A549 (cell line): Measurements from ENCODE around the gene SRRD. TPM values are rescaled to one million over a fixed set of nuclear protein-coding genes. Genes with fewer than 3 reads are reported as not detected.

Experiments used
- ATAC-seq, 2 experiments: fragments of 200-7000 bp in 1 of 2; fragments of >200 bp in 1 of 2; cut with Nextera tagmentation in 1 of 2; cut with Tn5 transposase in 1 of 2; 3 replicates each; pipeline versions ENCODE4 v1.8.0 to v1.9.1; 2018 to 2020; ENCODE audit warnings: mild to moderate bottlenecking in 1 of 2, moderate library complexity in 1 of 2
- CTCF ChIA-PET: fragments of 300-600 bp; sonication (Branson Sonifier 250); formaldehyde crosslinking; extraction: SDS; loops from one replicate; lab custom pipeline; 2021; ENCODE audit warnings: antibody characterized with exemption, inconsistent platforms; lab: Yijun Ruan, JAX
- POLR2A ChIA-PET: fragments of 350-600 bp; formaldehyde crosslinking; extraction: SDS; loops from one replicate; lab custom pipeline; 2021; ENCODE audit warnings: antibody characterized with exemption, inconsistent platforms; lab: Yijun Ruan, JAX
- DNase-seq, 2 experiments: peaks; one replicate each; pipeline versions ENCODE4 v3.0.0 to v3.0.0-alpha.2; 2011 to 2016; ENCODE audit warnings: low read depth in 1 of 2, low spot score in 1 of 2
- FAIRE-seq: peaks from 2 replicates; lab custom pipeline; 2011; peaks lifted over from hg19 to GRCh38; lab: Jason Lieb, UNC
- H3K27ac ChIP-seq, 2 experiments: fragments of >200 bp; sonication (Bioruptor Twin); formaldehyde crosslinking; 3 replicates each; pipeline ENCODE4 v1.5.1; 2016 to 2017
- H3K4me1 ChIP-seq: fragments of >200 bp; sonication (Bioruptor Twin); formaldehyde crosslinking; 3 replicates; pipeline ENCODE4 v1.6.1; 2016
- H3K4me2 ChIP-seq: fragments of >200 bp; sonication (Bioruptor Twin); formaldehyde crosslinking; 3 replicates; pipeline ENCODE4 v1.6.1; 2016
- H3K4me3 ChIP-seq: fragments of >200 bp; sonication (Bioruptor Twin); formaldehyde crosslinking; 3 replicates; pipeline ENCODE4 v1.5.1; 2016
- H3K9me3 ChIP-seq: fragments of >200 bp; sonication (Bioruptor Twin); formaldehyde crosslinking; 3 replicates; pipeline ENCODE4 v1.6.1; 2016
- BHLHE40 ChIP-seq: IDR thresholded peaks from 2 replicates; pipeline ENCODE4 v1.6.1; 2012; ENCODE audit warnings: low read depth, low read length, inconsistent platforms
- CTCF ChIP-seq: fragments of >200 bp; sonication (Bioruptor Twin); formaldehyde crosslinking; IDR thresholded peaks from 3 replicates; pipeline ENCODE4 v1.5.1; 2016
- EHMT2 ChIP-seq: fragments of 200-600 bp; sonication (generic); IDR thresholded peaks from 2 replicates; pipeline ENCODE4 v1.6.1; 2016; ENCODE audit warnings: antibody characterized with exemption, low read depth, mild to moderate bottlenecking, moderate library complexity
- ESRRA ChIP-seq: fragments of 150-350 bp; IDR thresholded peaks from 2 replicates; pipeline ENCODE4 v1.6.1; 2014; ENCODE audit warnings: mild to moderate bottlenecking, low read length, borderline replicate concordance
- FOSL2 ChIP-seq, 2 experiments: fragments of 450-650 bp in 1 of 2; fragments of >200 bp in 1 of 2; sonication (Bioruptor Twin) in 1 of 2; formaldehyde crosslinking; IDR thresholded peaks; 2 replicates each; pipeline versions ENCODE4 v1.5.0 to v1.6.1; 2016 to 2020; ENCODE audit warnings: mild to moderate bottlenecking in 1 of 2, moderate library complexity in 1 of 2
- FOXS1 ChIP-seq: fragments of 250-450 bp; sonication (Bioruptor Pico); IDR thresholded peaks from 2 replicates; pipeline ENCODE4 v1.5.0; 2020; ENCODE audit warnings: mild to moderate bottlenecking, moderate library complexity
- JUN ChIP-seq, 2 experiments: fragments of >200 bp; sonication (Bioruptor Twin); formaldehyde crosslinking; IDR thresholded peaks; 2 replicates in 1 of 2; 3 replicates in 1 of 2; pipeline ENCODE4 v1.6.1; 2016 to 2017
- KDM5A ChIP-seq: fragments of 200-600 bp; sonication (generic); IDR thresholded peaks from 2 replicates; pipeline ENCODE4 v1.6.1; 2016; ENCODE audit warnings: antibody characterized with exemption, mild to moderate bottlenecking
- NR3C1 ChIP-seq: fragments of >200 bp; sonication (Bioruptor Twin); formaldehyde crosslinking; IDR thresholded peaks from 3 replicates; pipeline ENCODE4 v1.6.1; 2017
- POLR2A ChIP-seq: IDR thresholded peaks from 2 replicates; pipeline ENCODE4 v1.6.1; 2012; ENCODE audit warnings: mild to moderate bottlenecking, low read length
- RAD21 ChIP-seq, 2 experiments: fragments of >200 bp in 1 of 2; sonication (Bioruptor Twin) in 1 of 2; formaldehyde crosslinking in 1 of 2; IDR thresholded peaks in 1 of 2; conservative IDR thresholded peaks in 1 of 2; 2 replicates in 1 of 2; 3 replicates in 1 of 2; pipeline ENCODE4 v1.6.1; 2012 to 2018; ENCODE audit warnings: inconsistent platforms in 1 of 2
- RCOR1 ChIP-seq: fragments of 150-350 bp; IDR thresholded peaks from 2 replicates; pipeline ENCODE4 v1.6.1; 2014; ENCODE audit warnings: antibody characterized with exemption, low read length, low read depth
- SREBF2 ChIP-seq: fragments of 450-650 bp; IDR thresholded peaks from 2 replicates; pipeline ENCODE4 v1.6.1; 2014; ENCODE audit warnings: mild to moderate bottlenecking, moderate library complexity
- USF2 ChIP-seq: fragments of 450-650 bp; IDR thresholded peaks from 2 replicates; pipeline ENCODE4 v1.6.1; 2014; ENCODE audit warnings: antibody characterized with exemption
- ZFP36 ChIP-seq: fragments of 450-650 bp; IDR thresholded peaks from 2 replicates; pipeline ENCODE4 v1.6.1; 2014; ENCODE audit warnings: borderline replicate concordance; ENCODE audit not compliant: partially characterized antibody
- WGBS: methylation state at CpG from one replicate; pipeline ENCODE4 v1.1.6; 2017; ENCODE audit errors: missing lambda C conversion rate; 5-methylcytosine and 5-hydroxymethylcytosine counted together
- polyA plus RNA-seq, 4 experiments: library from polyadenylated mRNA; depleted of rRNA in 3 of 4; stranded (reverse); fragments of >200 nt; fragmentation: RNase III in 1 of 4; extraction: RNeasy Plus Mini Kit Qiagen cat#74134 plus additional on column Dnase treatment in 1 of 4; gene quantifications; 2 replicates in 3 of 4; 3 replicates in 1 of 4; pipeline ENCODE4 v1.2.3, GENCODE V29; 2011 to 2017
- TF ChIP-seq, protein P1 (sequence below): fragments of 200-600 bp; sonication (generic); IDR thresholded peaks from 2 replicates; pipeline ENCODE4 v1.6.1; 2016; ENCODE audit warnings: antibody characterized with exemption, mild to moderate bottlenecking, moderate library complexity
- TF ChIP-seq, protein P2 (sequence below): fragments of 250-450 bp; sonication (Bioruptor Pico); IDR thresholded peaks from 2 replicates; pipeline ENCODE4 v1.5.0; 2021; ENCODE audit warnings: mild to moderate bottlenecking, moderate library complexity, borderline replicate concordance

SRRD gene
- polyA plus RNA-seq, 2 of the 4 experiments (the other 2 are of a cell fraction), result 14.1 to 36.4 TPM

- H3K4me2 ChIP-seq, result no peak overlapping the region
- TF ChIP-seq RCOR1, result no peak
- no peak for TF ChIP-seq JUN (IDR thresholded peaks at IDR 0.05)
- no peak for TF ChIP-seq EHMT2
- TF ChIP-seq USF2, result no peak
- TF ChIP-seq BHLHE40, result no peak
- TF ChIP-seq CTCF, result no peak
- TF ChIP-seq ESRRA, result no peak
- no peak for TF ChIP-seq NR3C1
- TF ChIP-seq, protein P1, sequence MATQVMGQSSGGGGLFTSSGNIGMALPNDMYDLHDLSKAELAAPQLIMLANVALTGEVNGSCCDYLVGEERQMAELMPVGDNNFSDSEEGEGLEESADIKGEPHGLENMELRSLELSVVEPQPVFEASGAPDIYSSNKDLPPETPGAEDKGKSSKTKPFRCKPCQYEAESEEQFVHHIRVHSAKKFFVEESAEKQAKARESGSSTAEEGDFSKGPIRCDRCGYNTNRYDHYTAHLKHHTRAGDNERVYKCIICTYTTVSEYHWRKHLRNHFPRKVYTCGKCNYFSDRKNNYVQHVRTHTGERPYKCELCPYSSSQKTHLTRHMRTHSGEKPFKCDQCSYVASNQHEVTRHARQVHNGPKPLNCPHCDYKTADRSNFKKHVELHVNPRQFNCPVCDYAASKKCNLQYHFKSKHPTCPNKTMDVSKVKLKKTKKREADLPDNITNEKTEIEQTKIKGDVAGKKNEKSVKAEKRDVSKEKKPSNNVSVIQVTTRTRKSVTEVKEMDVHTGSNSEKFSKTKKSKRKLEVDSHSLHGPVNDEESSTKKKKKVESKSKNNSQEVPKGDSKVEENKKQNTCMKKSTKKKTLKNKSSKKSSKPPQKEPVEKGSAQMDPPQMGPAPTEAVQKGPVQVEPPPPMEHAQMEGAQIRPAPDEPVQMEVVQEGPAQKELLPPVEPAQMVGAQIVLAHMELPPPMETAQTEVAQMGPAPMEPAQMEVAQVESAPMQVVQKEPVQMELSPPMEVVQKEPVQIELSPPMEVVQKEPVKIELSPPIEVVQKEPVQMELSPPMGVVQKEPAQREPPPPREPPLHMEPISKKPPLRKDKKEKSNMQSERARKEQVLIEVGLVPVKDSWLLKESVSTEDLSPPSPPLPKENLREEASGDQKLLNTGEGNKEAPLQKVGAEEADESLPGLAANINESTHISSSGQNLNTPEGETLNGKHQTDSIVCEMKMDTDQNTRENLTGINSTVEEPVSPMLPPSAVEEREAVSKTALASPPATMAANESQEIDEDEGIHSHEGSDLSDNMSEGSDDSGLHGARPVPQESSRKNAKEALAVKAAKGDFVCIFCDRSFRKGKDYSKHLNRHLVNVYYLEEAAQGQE, result no peak
- TF ChIP-seq RAD21 (conservative IDR thresholded peaks at IDR 0.05 in 1 of 2, IDR thresholded peaks at IDR 0.05 in 1 of 2), result no peak
- no peak for TF ChIP-seq FOSL2 (IDR thresholded peaks at IDR 0.05)
- TF ChIP-seq FOSL2 (CRISPR knock-in tag; IDR thresholded peaks at IDR 0.05), result no peak
- ChIA-PET CTCF (no interaction called here), POLR2A (no interaction called here)
- H3K4me1 ChIP-seq, result peaks cover 9% of the 10 kb centered on the region; the same call in 2 of the 3 replicates
- no peak overlapping the region for H3K4me3 ChIP-seq
- DNase-seq (no peak), FAIRE-seq (no peak), ATAC-seq (no peak)
- H3K27ac ChIP-seq, result no peak overlapping the region
- no peaks in the 10 kb centered on the region for H3K9me3 ChIP-seq
- WGBS, result 66% methylated on average over 3 of the region's 3 CpGs
Measured at GRCh38 chr22:26487996-26488395, 4.3 kb downstream of the SRRD start.

DNA sequence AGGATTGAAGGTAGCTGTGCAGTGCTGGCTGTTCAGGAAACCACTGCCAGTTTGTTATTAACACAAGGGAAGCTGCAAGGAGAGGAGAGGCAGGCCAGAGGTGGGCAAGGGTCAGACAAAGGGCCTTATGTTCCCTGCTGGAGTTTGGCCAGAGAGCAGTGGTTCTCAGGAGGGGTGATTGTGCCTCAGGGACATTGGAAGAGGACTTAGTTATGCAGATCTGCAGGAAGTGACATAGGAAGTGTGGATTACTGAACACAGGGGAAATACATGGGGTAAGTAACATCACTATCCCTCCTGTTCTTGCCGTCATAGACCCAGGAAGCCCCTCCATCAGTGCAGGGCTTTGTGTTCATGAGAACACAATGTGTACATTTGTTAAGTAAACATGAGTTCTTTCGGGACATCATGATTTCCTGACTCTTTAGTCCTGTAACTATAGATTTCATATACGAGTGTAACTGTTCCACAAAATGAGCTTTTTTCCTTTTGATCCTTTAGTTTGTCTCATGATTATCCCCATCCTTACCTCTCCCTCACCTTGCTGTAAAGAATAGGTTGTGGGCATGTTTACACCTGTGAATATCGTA is 5.9 kb downstream of the SRRD start:
- DNase-seq, result no peak
- FAIRE-seq, result no peak
- H3K4me3 ChIP-seq, result no peak overlapping the region
- ChIA-PET POLR2A (no interaction called here), CTCF (interaction anchor here (0.9 to 1.0 kb wide), 3 partner anchors 11 to 84 kb away, joined by 3 to 4 read pairs (median 3); no protein-coding TSS in a partner anchor)
- peaks cover 7% of the 10 kb centered on the region; the same call in 2 of the 3 replicates for H3K4me1 ChIP-seq
- ATAC-seq, result no peak
- H3K4me2 ChIP-seq, result no peak overlapping the region
- no peak for TF ChIP-seq SREBF2
- no peak for TF ChIP-seq KDM5A
- TF ChIP-seq FOXS1 (CRISPR knock-in tag), result no peak
- TF ChIP-seq POLR2A, result no peak
- TF ChIP-seq ZFP36, result no peak
- TF ChIP-seq CTCF, result no peak
- no peak for TF ChIP-seq USF2
- TF ChIP-seq, protein P2, sequence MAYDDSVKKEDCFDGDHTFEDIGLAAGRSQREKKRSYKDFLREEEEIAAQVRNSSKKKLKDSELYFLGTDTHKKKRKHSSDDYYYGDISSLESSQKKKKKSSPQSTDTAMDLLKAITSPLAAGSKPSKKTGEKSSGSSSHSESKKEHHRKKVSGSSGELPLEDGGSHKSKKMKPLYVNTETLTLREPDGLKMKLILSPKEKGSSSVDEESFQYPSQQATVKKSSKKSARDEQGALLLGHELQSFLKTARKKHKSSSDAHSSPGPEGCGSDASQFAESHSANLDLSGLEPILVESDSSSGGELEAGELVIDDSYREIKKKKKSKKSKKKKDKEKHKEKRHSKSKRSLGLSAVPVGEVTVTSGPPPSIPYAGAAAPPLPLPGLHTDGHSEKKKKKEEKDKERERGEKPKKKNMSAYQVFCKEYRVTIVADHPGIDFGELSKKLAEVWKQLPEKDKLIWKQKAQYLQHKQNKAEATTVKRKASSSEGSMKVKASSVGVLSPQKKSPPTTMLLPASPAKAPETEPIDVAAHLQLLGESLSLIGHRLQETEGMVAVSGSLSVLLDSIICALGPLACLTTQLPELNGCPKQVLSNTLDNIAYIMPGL (CRISPR knock-in tag), result no peak
- H3K9me3 ChIP-seq, result no peaks in the 10 kb centered on the region
- no peak overlapping the region for H3K27ac ChIP-seq
- 79% methylated on average over 4 of the region's 4 CpGs for WGBS
